ENCODE results near the gene YWHAE. TPM values are rescaled to one million over a fixed set of nuclear protein-coding genes. Genes with fewer than 3 reads are reported as not detected.

Gene YWHAE
- total and polyA plus RNA-seq, 2 donors (not counting 1 experiment from before 2014, with no cell fraction given), result 364 to 1,742 TPM

GRCh38 chr17:1304962-1305563, 95.0 kb downstream of the YWHAE start:
- TF ChIP-seq EZH2 (IDR thresholded peaks at IDR 0.05; ENCODE audit: low read length, missing control alignments) (no peak), CTCF (conservative IDR thresholded peaks at IDR 0.05 in 1 of 2, IDR thresholded peaks at IDR 0.05 in 1 of 2; ENCODE audit: low read depth in 1 of 2, low read length in 2 of 2) (no peak)
- Histone ChIP-seq H4K20me1 (ENCODE audit: control insufficient read depth, extremely low read depth, insufficient read depth, low read length) (no peaks in the 10 kb centered on the region), H3K4me1 (ENCODE audit: control insufficient read depth, extremely low read depth, insufficient read depth, low read length) (no peaks in the 10 kb centered on the region), H3K79me2 (ENCODE audit: control insufficient read depth, insufficient read depth, low read length) (no peaks in the 10 kb centered on the region), H3K27me3 (ENCODE audit: control insufficient read depth, insufficient read depth, low read length) (no peaks in the 10 kb centered on the region), H3K9me3 (ENCODE audit: control insufficient read depth, insufficient read depth, low read depth, low read length) (no peaks in the 10 kb centered on the region), H3K4me2 (ENCODE audit: extremely low read depth, insufficient read depth, low read length) (no peak overlapping the region), H3K4me3 (replicated peaks in 1 of 4; ENCODE audit: control extremely low read depth in 1 of 4, insufficient read depth in 1 of 4, low read depth in 3 of 4, low read length in 4 of 4) (no peak overlapping the region), H3K36me3 (ENCODE audit: control insufficient read depth, insufficient read depth, low read length) (no peaks in the 10 kb centered on the region), H3K9ac (ENCODE audit: insufficient read depth, low read length) (no peak overlapping the region), H3K27ac (ENCODE audit: insufficient read depth, low read length) (no peak overlapping the region), H2AFZ (ENCODE audit: low read length) (no peak overlapping the region)
- peak in 1 of 2 donors; percentile 16 for DNase-seq (ENCODE audit: low read depth in 2 of 2)

- Histone ChIP-seq H3K36me3 (ENCODE audit: control insufficient read depth, insufficient read depth, low read length) (no peaks in the 10 kb centered on the region), H3K27me3 (ENCODE audit: control insufficient read depth, insufficient read depth, low read length) (no peaks in the 10 kb centered on the region), H3K4me3 (replicated peaks in 1 of 4; ENCODE audit: control extremely low read depth in 1 of 4, insufficient read depth in 1 of 4, low read depth in 3 of 4, low read length in 4 of 4) (no peak overlapping the region), H3K9me3 (ENCODE audit: control insufficient read depth, insufficient read depth, low read depth, low read length) (no peaks in the 10 kb centered on the region), H3K4me2 (ENCODE audit: extremely low read depth, insufficient read depth, low read length) (no peak overlapping the region), H3K79me2 (ENCODE audit: control insufficient read depth, insufficient read depth, low read length) (no peaks in the 10 kb centered on the region), H2AFZ (ENCODE audit: low read length) (no peak overlapping the region), H4K20me1 (ENCODE audit: control insufficient read depth, extremely low read depth, insufficient read depth, low read length) (no peaks in the 10 kb centered on the region), H3K27ac (ENCODE audit: insufficient read depth, low read length) (no peak overlapping the region), H3K9ac (ENCODE audit: insufficient read depth, low read length) (no peak overlapping the region), H3K4me1 (ENCODE audit: control insufficient read depth, extremely low read depth, insufficient read depth, low read length) (no peaks in the 10 kb centered on the region)
- no peak for DNase-seq (ENCODE audit: low read depth in 2 of 2)
- TF ChIP-seq EZH2 (IDR thresholded peaks at IDR 0.05; ENCODE audit: low read length, missing control alignments), result no peak
- no peak for TF ChIP-seq CTCF (conservative IDR thresholded peaks at IDR 0.05 in 1 of 2, IDR thresholded peaks at IDR 0.05 in 1 of 2; ENCODE audit: low read depth in 1 of 2, low read length in 2 of 2)
Measured at GRCh38 chr17:1304522-1304921, 95.5 kb downstream of the YWHAE start.

GRCh38 chr17:1302761-1303160, 97.3 kb downstream of the YWHAE start:
- no peaks in the 10 kb centered on the region for H3K4me1 ChIP-seq (ENCODE audit: control insufficient read depth, extremely low read depth, insufficient read depth, low read length)
- H3K27me3 ChIP-seq (ENCODE audit: control insufficient read depth, insufficient read depth, low read length), result peaks cover 7% of the 10 kb centered on the region
- no peak overlapping the region for H3K4me3 ChIP-seq (replicated peaks in 1 of 4; ENCODE audit: control extremely low read depth in 1 of 4, insufficient read depth in 1 of 4, low read depth in 3 of 4, low read length in 4 of 4)
- DNase-seq (ENCODE audit: low read depth in 2 of 2), result no peak
- H3K36me3 ChIP-seq (ENCODE audit: control insufficient read depth, insufficient read depth, low read length), result no peaks in the 10 kb centered on the region
- H4K20me1 ChIP-seq (ENCODE audit: control insufficient read depth, extremely low read depth, insufficient read depth, low read length), result no peaks in the 10 kb centered on the region
- H2AFZ ChIP-seq (ENCODE audit: low read length), result no peak overlapping the region
- H3K27ac ChIP-seq (ENCODE audit: insufficient read depth, low read length), result no peak overlapping the region
- no peaks in the 10 kb centered on the region for H3K9me3 ChIP-seq (ENCODE audit: control insufficient read depth, insufficient read depth, low read depth, low read length)
- H3K9ac ChIP-seq (ENCODE audit: insufficient read depth, low read length), result no peak overlapping the region
- no peak overlapping the region for H3K4me2 ChIP-seq (ENCODE audit: extremely low read depth, insufficient read depth, low read length)
- no peaks in the 10 kb centered on the region for H3K79me2 ChIP-seq (ENCODE audit: control insufficient read depth, insufficient read depth, low read length)
- no peak for TF ChIP-seq CTCF (conservative IDR thresholded peaks at IDR 0.05 in 1 of 2, IDR thresholded peaks at IDR 0.05 in 1 of 2; ENCODE audit: low read depth in 1 of 2, low read length in 2 of 2)
- TF ChIP-seq EZH2 (IDR thresholded peaks at IDR 0.05; ENCODE audit: low read length, missing control alignments), result no peak
